ENCODE results near the gene MALRD1. TPM values are rescaled to one million over a fixed set of nuclear protein-coding genes. Genes with fewer than 3 reads are reported as not detected.

MALRD1 gene
- total RNA-seq, 6 experiments from 2014 or later = 0.29 to 0.49 (median 0.34) TPM; not detected in 2

DNA sequence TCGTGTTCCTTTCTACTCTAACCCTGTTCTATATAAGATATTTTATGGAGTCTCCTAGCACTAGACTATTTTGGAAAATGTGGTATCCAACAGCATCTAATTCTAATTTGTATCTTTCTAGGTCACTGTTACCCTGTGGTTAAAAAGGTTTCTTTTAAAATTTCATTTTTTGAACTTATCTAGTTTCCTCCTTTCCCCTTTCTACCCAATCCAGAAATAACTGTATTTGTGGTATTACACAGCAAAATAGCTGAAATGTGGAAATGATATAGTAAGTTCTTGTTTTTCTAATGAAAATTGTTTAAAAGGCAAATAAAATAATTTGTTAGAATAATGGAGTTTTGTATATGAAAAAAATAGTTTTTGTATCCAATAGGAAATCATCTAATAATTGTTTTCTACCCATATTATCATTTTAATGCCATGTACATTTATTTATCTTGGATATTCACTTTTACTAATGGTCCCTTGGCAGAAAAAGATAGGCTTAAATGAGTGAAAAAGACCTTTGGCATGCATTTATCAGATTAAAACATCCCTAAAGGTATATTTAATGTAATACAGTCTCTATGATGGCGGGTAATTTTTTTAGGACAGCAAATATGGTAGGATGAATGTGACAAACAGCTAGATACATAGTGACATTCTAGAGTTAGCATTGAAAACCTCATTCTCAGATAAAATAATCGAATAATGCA, 592.1 kb downstream of the MALRD1 start:
- Histone ChIP-seq H3K27me3 (no peaks in the 10 kb centered on the region), H3K4me1 (peaks cover 0 to 7% (median 1%) of the 10 kb centered on the region in 4 donors), H3K27ac (no peak overlapping the region), H3K4me3 (no peak overlapping the region), H3K9me3 (no peaks in the 10 kb centered on the region), H3K36me3 (no peaks in the 10 kb centered on the region)
- 62% methylated on average over 3 of the region's 3 CpGs for WGBS (ENCODE audit: insufficient coverage, low coverage, low lambda C conversion rate, missing lambda C conversion rate)
- no peak for ATAC-seq
- DNase-seq = no peak
- intact Hi-C loops (cut with DNase I) = no loop called here
- no peak for TF ChIP-seq POLR2A (IDR thresholded peaks at IDR 0.05)
- TF ChIP-seq, protein P1, sequence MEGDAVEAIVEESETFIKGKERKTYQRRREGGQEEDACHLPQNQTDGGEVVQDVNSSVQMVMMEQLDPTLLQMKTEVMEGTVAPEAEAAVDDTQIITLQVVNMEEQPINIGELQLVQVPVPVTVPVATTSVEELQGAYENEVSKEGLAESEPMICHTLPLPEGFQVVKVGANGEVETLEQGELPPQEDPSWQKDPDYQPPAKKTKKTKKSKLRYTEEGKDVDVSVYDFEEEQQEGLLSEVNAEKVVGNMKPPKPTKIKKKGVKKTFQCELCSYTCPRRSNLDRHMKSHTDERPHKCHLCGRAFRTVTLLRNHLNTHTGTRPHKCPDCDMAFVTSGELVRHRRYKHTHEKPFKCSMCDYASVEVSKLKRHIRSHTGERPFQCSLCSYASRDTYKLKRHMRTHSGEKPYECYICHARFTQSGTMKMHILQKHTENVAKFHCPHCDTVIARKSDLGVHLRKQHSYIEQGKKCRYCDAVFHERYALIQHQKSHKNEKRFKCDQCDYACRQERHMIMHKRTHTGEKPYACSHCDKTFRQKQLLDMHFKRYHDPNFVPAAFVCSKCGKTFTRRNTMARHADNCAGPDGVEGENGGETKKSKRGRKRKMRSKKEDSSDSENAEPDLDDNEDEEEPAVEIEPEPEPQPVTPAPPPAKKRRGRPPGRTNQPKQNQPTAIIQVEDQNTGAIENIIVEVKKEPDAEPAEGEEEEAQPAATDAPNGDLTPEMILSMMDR (IDR thresholded peaks at IDR 0.05) = no peak

DNA sequence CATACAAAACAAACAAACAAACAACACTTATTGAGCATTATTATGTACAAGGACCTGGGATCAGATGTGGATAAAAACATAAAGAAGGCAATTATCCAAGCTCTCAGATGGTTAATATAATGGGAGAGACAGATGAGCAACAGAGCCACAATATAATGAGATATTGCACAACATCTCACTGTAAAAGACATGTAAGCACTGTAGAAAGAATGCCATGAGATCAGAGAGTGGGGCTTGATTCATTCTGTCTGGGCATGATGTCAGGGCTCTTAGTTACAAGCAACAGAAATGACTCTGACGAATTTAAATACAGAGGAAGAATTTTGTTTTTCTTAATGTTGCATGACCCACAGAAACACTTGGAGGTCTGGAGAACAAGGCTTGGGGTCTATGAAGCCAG, 602.9 kb downstream of the MALRD1 start:
- DNase-seq (no peak), ATAC-seq (no peak)
- intact Hi-C loops (cut with DNase I) = no loop called here
- H3K27me3 ChIP-seq = no peaks in the 10 kb centered on the region
- H3K4me3 ChIP-seq = no peak overlapping the region
- H3K9me3 ChIP-seq = no peaks in the 10 kb centered on the region
- TF ChIP-seq, protein P1 (IDR thresholded peaks at IDR 0.05) = no peak
- no peak for TF ChIP-seq POLR2A (IDR thresholded peaks at IDR 0.05)
- H3K4me1 ChIP-seq = peaks cover 0 to 7% (median 3%) of the 10 kb centered on the region in 4 donors
- no peak overlapping the region for H3K27ac ChIP-seq
- 75% methylated on average over 1 of the region's 1 CpG for WGBS (ENCODE audit: insufficient coverage, low coverage, low lambda C conversion rate, missing lambda C conversion rate)
- H3K36me3 ChIP-seq = no peaks in the 10 kb centered on the region

DNA sequence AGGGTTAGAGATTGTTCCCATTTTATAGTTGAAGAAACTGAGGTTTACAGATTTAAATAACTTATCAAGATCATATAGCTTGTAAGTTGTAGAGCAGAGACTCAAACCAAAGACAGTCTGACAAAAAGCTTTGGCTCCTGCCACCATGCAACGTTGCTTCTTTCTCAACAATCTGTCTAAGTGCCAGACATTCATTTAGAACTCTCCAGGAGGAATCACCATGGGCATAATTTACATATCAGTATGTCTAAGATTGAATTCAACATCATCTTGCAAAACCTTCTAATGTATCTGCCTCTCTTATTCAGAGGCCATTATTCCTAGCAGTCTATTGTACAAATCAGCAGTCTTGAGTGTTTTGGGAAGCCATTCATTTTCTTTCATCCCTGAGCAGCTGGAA, 604.1 kb downstream of the MALRD1 start:
- Histone ChIP-seq H3K4me1 (peaks cover 0 to 14% (median 7%) of the 10 kb centered on the region in 4 donors), H3K27ac (no peak overlapping the region), H3K27me3 (no peaks in the 10 kb centered on the region), H3K9me3 (no peaks in the 10 kb centered on the region), H3K4me3 (no peak overlapping the region), H3K36me3 (no peaks in the 10 kb centered on the region)
- intact Hi-C loops (cut with DNase I) = no loop called here
- DNase-seq (no peak), ATAC-seq (no peak)
- TF ChIP-seq, protein P1 (IDR thresholded peaks at IDR 0.05) = no peak
- no peak for TF ChIP-seq POLR2A (IDR thresholded peaks at IDR 0.05)
- WGBS (ENCODE audit: insufficient coverage, low coverage, low lambda C conversion rate, missing lambda C conversion rate) = 25% methylated on average over 1 of the region's 1 CpG

DNA sequence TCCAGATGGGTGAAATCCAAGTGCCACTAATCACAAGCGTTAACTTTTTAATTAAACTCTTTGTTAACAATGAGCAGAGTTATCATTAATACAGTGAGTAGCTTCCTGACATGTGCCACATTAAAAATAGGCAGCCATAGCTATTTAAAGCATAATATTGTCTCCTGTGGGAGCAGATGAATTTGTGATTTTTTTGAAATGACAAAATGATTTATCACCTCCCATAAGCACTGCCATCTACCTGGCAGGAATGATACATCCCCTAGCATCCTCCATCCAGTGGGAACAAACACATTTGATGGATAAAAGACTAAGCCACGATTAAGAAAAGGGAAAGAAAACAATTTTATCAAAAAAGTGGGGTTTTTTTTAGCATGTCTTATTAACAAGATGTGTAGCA, 605.3 kb downstream of the MALRD1 start:
- TF ChIP-seq, protein P1 (IDR thresholded peaks at IDR 0.05) = no peak
- TF ChIP-seq POLR2A (IDR thresholded peaks at IDR 0.05) = no peak
- no peaks in the 10 kb centered on the region for H3K9me3 ChIP-seq
- DNase-seq = no peak
- intact Hi-C loops (cut with DNase I) = no loop called here
- no peak overlapping the region for H3K27ac ChIP-seq
- H3K4me1 ChIP-seq = peaks cover 0 to 24% (median 7%) of the 10 kb centered on the region in 4 donors
- no peak for ATAC-seq
- no peak overlapping the region for H3K4me3 ChIP-seq
- WGBS (ENCODE audit: insufficient coverage, low coverage, low lambda C conversion rate, missing lambda C conversion rate) = 64% methylated on average over 2 of the region's 2 CpGs
- no peaks in the 10 kb centered on the region for H3K36me3 ChIP-seq
- H3K27me3 ChIP-seq = no peaks in the 10 kb centered on the region

Data from right lobe of liver (tissue), 6 donors.